Measurements from ENCODE around the gene PNPLA7.
"Not testable (repeated sequence)": the region's sequence is repeated elsewhere in the genome, so short reads cannot be mapped to it uniquely, and the experiment has no call there.

Gene PNPLA7

GRCh38 chr9:137574192-137574591 lies 24.0 kb upstream of the PNPLA7 start:
- DNase-seq = no peak

- no peak for DNase-seq
Measured at GRCh38 chr9:137570566-137570965, 20.4 kb upstream of the PNPLA7 start.

GRCh38 chr9:137569609-137570203 lies 19.5 kb upstream of the PNPLA7 start:
- DNase-seq = no peak

- DNase-seq = not testable (repeated sequence)
Measured at GRCh38 chr9:137568445-137568844, 18.2 kb upstream of the PNPLA7 start.

DNA sequence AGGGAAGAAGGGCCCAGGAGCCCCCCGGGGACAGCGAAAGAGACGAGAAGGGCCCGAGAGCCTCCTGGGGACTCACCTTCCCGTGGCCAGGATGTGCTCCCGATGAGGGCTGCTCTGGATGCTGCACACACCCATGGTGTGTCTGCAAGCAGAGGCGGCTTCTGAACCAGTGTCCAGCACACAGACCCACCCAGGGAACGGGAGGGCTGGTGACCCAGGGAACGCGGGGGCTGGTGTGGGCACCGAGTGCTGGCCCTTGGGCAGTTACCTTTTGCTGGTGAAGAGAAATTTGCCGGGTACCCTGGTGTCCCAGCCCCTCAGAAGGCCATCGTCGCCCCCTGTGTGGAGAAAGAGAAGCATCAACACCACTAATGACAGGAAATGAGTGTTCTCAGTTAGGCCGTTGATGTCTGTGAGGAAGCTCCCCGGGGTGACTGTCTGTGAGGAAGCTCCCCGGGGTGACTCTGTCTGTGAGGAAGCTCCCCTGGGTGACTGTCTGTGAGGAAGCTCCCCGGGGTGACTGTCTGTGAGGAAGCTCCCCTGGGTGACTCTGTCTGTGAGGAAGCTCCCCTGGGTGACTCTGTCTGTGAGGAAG lies 14.7 kb upstream of the PNPLA7 start:
- no peak for DNase-seq

DNA sequence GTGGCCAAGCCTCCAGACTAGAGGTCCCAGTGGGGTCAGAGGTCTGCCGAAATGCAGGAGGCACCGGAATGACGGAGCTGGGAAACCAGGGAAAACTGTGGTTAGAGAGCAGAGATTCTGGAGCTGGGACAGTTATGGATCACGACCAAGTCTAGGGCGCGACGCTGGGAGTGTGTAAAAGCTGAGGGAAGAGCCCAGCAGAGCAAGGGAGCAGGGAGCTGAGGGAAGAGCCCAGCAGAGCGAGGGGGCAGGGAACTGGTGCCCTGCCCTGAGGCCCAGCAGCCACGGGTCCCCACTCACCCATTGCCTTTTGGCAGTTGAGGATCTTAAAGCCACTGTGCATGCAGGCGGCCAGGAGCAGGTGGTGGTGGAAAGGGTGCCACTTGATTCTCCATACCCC lies 13.9 kb upstream of the PNPLA7 start:
- no peak for DNase-seq

GRCh38 chr9:137558127-137558526 lies 7.9 kb upstream of the PNPLA7 start:
- DNase-seq = no peak

DNA sequence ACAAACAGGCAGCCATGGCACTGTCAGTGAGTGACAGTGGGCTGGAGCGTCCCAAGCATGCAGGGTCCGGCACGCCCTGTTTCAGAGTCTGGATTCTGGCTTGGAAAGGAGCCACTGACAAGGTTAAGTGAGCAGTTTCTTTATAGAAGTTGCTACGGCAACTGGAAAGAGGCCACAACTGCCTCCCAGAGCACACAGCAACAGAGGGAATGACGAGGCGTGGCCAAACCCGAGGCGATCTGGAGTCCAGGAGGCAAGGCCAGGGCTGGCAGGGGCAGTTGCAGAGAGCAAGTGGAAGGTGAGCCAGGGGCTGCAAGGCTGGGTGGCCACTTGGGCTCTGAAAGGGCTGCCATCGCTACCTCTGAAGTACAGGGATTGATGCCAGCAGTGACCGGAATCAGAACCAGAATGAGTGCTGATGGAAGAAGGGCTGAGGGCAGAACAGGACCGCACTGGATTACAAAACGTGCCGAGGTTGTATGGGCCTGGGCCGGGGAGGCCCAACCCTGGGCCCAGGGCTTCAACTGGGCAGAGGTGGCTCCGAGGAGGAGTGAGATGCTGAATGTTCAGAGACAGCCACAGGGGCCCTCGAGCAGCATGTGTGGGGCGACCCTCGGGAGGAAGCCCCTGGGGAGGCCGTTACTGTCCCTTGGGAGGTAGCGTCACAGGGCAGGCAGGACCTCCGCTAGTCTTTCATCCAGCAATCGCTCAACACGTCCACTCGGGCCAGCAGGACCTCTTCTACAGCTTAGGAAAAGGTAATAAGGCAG lies 6.1 kb upstream of the PNPLA7 start:
- DNase-seq = no peak

DNA sequence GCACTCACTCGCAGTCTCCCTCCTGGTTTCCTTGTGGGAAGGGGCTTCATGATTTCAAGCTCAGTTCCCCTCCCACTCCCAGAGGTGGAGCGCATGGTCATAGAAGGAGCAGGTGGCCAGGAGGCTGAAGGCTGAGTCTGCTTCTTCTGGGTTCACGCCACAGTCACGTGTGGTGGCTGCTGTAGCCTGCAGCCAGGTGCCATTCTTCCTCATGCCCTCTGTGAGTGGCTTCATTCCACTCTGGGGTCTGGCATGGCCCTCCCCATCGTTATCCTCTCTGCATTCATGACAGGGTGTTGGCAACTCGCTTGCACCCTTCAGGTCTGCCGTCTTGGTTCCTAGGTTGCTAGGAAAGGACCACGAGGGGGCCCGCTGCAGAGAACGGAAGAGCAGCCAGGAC lies 5.0 kb upstream of the PNPLA7 start:
- DNase-seq = no peak

DNA sequence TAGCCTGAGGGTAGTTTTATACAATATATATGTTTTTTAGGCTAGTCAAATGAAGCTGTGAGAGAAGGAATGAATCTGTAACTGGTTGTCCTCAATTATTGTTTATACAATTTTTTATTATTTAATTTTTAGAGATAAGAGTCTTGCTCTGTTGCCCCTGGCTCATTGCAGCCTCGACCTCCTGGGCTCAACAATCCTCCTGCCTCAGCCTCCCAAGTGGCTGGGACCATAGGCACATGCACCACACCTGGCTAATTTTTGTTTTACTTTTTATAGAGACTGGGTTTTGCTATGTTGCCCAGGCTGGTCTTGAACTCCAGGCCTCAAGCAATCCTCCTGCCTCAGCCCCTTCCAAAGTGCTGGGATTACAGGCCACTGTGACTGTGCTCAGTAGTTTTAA lies 4.1 kb upstream of the PNPLA7 start:
- no peak for DNase-seq

DNA sequence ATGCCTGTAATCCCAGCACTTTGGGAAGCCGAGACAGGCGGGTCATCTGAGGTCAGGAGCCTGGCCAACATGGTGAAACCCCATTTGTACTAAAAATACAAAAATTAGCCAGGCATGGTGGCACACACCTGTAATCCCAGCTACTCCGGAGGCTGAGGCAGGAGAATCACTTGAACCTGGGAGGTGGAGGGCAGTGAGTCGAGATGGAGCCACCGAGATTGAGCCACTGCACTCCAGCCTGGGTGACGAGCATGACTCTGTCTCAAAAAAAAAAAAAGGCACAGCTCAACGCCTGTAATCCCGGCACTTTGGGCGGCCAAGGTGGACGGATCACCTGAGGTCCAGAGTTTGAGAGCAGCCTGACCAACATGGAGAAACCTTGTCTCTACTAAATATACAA lies 3.5 kb upstream of the PNPLA7 start:
- DNase-seq = not testable (repeated sequence)

- no peak for DNase-seq
Measured at GRCh38 chr9:137552022-137552768, 2.0 kb upstream of the PNPLA7 start.

- DNase-seq = peak; percentile 96
Measured at GRCh38 chr9:137551264-137552021, 1.2 kb upstream of the PNPLA7 start, which contains the start of gene MRPL41. TSS of gene MRPL41 (plus strand) at chr9:137551879. CDS start at chr9:137552082, 203 bp downstream.

- DNase-seq = not testable (repeated sequence)
Measured at GRCh38 chr9:137550958-137551263, 709 bp upstream of the PNPLA7 start.

DNA sequence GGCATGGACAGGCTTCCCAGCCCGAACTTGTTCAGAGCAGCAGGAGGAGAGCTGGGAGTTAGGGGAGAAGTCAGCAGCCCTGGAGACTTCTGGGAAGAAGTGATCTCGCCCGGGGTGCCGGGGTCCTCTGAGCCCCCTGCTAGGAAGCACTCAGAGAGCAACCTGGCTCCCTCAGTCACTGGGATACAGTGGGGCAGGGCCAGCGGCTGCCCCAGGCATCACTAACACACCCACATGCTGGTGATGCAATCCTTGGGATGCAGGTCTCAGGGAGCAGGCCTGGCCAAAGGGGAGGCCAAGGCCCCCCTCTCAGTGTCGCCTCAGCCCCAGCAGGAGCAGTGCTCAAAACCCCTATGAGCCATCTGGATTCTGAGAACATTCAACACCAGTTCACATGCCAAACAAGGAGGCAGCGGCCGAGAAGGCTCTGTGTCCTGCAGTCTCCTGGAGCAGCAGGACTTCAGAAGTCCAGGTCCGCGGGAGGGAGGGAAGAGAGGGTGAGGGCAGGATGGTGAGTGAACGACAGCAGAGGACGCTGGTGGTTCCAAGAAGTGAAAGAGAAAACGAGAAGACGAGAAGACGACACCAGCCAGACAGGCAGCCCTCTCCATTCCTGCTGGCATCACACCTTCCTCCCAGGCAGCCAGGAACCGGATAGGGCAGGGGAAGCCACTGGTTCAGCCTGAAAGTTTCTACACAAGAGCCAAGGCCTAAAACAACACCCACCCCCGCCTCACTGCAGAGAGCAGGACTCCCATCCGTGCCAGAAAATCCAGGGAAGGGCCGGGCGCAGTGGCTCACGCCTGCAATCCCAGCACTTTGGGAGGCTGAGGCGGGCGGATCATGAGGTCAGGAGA lies 2.3 kb downstream of the PNPLA7 start:
- no peak for DNase-seq

- DNase-seq = no peak
Measured at GRCh38 chr9:137545123-137545522, 5.1 kb downstream of the PNPLA7 start.

DNA sequence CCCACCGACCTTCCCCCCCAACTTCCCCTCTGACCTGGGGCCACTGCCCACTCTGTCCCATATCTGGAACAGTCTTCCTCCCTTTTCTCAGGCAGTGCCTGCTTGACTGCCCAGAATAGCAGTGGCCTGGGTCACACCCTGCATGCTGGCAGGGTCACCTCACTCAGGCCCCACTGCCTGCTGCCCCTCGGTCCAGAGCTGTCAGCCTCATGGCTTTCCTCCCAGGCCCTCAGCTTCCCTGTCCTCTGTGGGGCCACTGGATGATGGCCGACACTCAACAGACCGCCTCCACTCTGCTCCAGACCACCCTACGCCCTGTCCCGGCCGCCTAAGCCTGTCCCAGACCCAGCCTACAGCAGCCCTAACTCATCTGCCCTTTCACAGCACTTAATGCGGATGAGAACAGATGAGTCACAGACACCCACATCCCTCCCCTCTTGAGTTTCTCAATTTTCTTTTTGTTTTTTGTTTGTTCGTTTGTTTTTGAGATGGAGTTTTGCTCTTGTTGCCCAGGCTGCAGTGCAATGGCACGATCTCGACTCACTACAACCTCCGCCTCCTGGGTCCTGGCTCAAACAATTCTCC lies 5.9 kb downstream of the PNPLA7 start:
- DNase-seq = no peak

GRCh38 chr9:137543237-137543963 lies 6.8 kb downstream of the PNPLA7 start:
- DNase-seq = no peak

DNA sequence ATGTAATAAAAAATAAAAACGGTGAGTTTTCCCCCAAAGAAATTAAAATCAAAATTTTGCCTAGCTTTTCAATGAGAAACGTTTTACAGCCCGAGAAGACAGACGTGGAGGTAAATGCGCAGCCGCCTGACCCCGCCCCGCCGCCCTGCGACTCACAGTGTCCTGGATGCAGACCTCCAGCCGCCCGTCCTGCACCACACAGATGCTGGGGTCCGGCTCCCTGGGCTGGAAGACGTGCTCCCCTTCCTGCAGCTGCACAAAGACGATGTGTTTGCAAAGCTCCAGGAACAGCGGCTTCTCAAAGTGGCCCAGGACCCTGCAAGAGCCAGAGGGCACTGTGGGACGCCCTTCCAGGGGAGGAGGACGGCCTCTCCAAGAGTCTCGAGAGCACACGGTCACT lies 7.7 kb downstream of the PNPLA7 start:
- no peak for DNase-seq

DNA sequence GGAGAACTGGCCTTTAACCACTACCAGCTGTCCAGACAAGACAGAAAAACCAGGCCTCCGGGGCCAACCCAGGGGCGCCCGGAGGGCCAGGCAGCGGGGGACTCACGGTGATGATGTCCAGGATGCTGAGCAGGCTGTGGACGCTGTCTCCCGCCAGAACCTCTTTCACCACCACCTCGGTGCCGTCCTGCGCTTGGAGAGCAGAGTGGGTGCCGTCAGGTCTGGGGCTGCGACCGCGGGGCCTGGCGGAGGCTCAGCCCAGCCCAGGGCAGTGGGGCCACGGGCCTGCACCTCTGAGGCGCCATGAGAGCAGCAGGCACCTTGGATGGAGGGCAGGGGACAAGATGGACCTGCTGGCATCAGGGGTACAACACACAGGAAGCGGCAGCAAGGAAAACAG lies 9.7 kb downstream of the PNPLA7 start:
- DNase-seq = no peak

GRCh38 chr9:137538058-137538457 lies 12.1 kb downstream of the PNPLA7 start:
- DNase-seq = no peak

All from activated effector memory CD4-positive, alpha-beta T cell treated with anti-CD3 and anti-CD28 coated beads, Interleukin-2, amount 50 U/mL, for 16 hours (primary cell).